ENCODE data around the gene OLFML2B.
"Not testable (repeated sequence)": the region's sequence is repeated elsewhere in the genome, so short reads cannot be mapped to it uniquely, and the experiment has no call there.

OLFML2B gene

DNA sequence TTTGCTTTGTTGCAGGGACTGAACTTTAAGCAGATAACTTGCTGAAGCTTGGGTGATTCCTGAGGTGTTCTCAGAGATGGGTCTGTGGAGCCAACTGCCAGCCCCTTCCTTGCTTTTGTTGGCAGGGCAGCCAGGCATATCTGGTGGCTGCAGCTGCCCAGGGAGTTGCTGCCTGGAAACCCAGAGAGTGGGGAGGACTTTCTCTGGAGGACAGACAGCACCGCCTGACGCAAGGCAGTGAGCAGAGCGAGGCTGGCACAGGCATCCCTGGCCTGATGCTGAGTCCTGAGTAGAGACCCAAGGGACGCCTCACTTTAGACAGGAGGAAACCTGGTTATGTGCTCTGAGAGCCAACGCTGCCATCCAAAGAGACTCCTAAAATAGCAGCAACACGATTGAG lies 9.8 kb upstream of the OLFML2B start:
- DNase-seq, result no peak

GRCh38 chr1:162030759-162031280 lies 7.2 kb upstream of the OLFML2B start:
- no peak for DNase-seq

DNA sequence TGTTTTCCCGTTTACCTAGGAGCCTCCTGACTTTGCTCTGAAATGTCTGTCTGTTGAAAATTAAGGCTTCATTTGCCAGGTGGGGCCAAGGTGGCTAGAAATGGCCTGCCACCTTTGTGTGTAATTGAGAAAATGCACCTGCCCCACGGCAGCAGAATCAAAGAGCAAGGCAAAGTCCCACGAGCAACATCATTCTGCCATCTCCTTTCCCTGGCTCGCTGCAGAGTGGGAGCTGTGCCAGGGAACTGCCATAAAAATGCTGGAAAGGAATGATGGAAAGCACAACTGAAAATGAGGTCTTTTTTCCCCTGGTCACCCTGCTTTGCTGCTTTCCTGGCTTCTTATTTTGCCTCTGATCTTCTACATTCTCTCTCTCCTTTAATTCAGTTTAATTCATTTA lies 5.5 kb upstream of the OLFML2B start:
- no peak for DNase-seq

DNA sequence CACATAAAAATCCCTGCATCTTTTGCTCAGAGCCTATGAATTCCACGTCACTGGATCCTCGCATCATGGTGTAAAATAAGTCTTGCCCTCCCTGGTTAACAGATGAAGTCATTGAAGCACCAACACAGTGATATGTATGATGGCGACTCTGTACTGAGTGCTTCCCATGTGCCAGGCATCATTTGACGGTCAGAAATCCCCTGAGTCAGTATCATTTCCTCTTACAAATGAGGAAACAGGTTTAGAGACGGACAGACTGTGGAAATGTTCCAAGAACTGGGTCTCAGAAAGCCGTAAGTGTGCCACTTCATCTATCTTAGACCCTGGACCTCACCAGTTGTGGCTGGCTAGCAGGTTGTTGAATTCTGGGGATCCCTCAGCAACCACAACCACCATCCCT lies 5.1 kb upstream of the OLFML2B start:
- DNase-seq, result no peak

GRCh38 chr1:162026881-162027280 lies 3.2 kb upstream of the OLFML2B start:
- no peak for DNase-seq

GRCh38 chr1:162025541-162025940 lies 1.9 kb upstream of the OLFML2B start:
- no peak for DNase-seq

DNA sequence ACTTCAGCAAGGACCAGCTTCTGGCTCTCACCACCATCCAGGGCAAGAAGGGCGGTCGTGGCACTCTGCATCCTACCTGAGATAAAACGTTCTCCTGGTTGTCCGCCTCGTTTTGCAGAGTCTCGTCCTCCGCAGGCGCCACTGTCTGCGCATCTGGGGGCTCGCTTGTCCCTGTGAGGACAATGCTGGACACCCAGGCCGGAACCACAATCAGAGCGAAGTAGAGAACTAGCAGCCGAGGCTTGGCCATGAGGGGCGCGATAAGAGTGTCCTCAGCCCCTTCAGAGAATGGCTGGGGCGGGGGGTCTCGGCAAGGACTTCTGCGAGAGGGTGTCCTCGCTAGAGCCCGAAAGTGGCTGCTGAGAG lies 505 bp downstream of the OLFML2B start:
- DNase-seq, result no peak

DNA sequence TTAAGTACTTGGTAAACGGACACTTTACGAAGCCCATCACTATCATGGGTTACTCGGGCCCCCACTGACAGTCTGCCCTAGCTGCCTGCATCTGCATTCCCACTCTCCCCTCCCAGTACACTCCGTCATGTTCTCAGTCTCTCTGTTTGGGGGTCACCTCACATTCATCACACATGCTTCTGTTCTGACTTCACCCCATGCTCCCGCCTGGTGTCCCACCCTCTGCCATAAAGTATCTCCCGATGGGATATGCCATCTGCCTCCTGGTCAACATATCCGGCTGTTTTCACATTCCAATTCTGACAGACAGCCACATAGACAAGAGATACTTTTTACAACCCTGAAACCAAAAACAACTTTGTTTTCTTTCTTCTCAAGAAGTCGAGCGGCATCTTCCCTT lies 1.0 kb downstream of the OLFML2B start:
- no peak for DNase-seq

DNA sequence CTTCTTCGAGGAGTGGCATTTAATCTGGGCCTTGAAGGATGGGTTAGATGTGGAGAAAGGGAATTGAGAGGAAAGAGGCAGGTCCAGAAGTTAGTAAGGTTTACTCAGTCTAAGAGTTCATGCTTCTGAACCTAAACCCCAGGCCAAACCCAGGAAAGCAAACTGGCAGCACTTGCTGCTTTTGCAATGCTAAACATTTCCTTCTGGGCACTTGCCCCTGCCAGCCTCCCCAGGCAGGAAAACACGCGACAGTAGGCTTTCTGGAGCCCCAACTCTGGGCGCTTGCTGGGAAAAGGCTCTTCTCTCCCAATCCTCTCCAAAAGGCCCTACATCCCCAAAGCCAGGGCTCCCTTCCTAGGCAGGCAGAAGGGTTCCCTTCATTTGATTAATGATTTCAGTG lies 2.5 kb downstream of the OLFML2B start:
- no peak for DNase-seq

DNA sequence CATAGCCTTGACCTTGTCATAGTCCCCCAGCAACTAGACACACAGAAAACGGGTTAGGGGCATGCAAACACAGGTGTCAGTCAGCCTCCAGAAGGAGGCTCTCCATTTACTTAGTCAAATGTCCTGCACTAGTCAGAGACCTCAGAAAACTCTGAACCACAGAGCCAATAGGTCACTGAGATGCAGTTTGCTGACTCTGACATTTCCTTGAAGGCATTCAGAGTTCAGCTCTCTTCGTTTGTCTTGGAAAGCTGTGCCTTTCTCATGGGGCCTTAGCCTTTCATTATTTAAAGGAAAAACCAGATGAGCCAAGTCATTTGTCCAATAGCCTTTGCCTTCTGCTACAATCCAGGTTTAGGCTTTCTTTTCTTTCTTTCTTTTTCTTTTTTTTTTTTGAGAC lies 3.5 kb downstream of the OLFML2B start:
- DNase-seq, result no peak

DNA sequence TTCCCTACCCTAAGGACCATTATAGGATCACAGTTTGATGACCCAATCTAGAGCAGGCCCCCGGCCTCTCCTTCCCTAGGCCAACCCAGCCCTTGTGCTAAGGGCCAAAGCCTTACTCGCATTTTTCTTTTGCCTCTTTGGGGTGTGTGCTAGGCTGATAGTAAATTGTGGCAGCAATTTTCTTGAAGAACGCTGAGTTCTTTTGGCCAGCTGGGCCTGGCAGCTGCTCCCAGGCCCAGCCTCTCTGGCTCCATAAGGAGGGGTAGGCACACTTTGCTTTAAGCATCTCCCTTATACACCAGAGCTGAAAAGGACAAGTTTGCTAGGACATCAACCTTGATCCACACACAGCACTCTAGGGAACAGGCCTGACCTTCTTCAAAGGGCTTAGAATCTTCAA lies 4.2 kb downstream of the OLFML2B start:
- DNase-seq, result no peak

DNA sequence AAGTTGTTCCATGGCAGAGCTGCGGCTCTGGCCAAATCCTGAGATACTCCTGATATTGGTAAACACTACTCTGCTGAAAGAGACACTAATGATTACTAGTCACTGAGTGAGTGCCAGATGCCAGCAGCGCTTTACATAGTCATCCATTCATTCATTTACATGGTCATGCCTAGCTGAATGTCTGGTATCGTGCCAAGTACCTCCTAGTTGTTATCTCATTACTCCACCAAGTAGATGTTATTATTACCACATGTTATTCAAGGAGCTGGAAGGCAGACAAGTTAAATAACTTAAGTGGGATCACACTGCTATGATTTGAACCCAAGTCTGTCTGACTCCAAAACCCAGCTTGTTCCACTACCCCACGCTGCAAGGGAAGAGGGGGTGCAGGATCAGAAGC lies 4.7 kb downstream of the OLFML2B start:
- DNase-seq, result no peak

DNA sequence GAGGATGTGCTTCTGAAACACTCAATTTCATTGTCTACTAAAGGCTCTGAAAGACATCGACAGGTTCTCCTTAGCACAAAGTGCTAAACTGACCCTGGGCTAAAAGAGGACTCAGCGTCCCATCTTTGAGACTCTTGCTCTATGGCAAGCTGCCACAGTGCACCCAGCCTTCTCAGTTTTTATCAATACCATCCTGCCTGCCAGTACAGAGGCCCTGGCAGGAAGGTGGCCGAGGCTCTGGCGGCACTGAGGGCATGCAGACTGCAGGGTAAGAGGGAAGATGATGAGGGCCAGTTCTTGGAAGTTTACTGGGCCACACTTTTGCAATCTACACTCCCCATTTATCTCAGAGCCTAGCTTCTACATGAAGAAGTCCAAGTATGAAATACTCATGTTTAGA lies 5.3 kb downstream of the OLFML2B start:
- DNase-seq, result no peak

GRCh38 chr1:162017791-162018190 lies 5.9 kb downstream of the OLFML2B start:
- not testable (repeated sequence) for DNase-seq

DNA sequence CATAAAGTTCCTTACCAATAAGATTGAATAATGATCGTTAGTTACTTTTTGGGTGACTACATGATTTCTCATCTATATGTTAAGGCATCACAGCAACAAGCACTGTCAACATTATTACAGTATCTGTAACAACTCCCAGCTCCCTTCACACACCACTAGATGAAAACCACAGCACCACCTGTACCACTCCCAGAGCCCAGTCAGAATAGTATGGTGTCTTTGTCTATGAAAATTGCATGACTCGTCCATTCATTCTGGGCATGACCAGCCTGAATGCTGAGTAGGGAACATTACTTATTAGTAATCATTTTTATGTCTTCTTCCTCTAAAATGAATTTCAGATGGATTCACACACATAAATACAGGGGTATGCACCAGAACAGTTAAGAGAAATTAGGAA lies 7.0 kb downstream of the OLFML2B start:
- DNase-seq, result no peak

GRCh38 chr1:162015196-162015595 lies 8.5 kb downstream of the OLFML2B start:
- DNase-seq, result no peak

- no peak for DNase-seq
Observed at GRCh38 chr1:162014202-162014601, 9.5 kb downstream of the OLFML2B start.

DNA sequence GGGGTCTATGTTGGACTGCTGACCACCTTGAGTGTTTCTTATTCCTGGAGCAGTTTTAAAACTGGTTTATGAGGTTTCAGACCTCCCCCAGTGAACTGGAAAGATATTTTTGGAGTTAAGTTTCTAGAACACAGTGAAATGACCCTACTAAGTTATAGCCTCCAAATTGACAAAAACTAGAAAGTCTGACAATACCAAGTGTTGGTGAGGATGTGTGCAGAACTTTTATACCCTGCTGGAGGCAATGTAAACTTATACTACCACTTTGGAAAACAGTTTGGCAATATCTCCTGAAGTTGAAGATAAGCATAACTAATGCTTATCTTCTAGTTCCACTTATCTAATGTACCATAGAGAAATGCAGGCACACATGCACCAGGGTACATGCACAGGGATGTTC lies 10.4 kb downstream of the OLFML2B start:
- DNase-seq, result no peak

DNA sequence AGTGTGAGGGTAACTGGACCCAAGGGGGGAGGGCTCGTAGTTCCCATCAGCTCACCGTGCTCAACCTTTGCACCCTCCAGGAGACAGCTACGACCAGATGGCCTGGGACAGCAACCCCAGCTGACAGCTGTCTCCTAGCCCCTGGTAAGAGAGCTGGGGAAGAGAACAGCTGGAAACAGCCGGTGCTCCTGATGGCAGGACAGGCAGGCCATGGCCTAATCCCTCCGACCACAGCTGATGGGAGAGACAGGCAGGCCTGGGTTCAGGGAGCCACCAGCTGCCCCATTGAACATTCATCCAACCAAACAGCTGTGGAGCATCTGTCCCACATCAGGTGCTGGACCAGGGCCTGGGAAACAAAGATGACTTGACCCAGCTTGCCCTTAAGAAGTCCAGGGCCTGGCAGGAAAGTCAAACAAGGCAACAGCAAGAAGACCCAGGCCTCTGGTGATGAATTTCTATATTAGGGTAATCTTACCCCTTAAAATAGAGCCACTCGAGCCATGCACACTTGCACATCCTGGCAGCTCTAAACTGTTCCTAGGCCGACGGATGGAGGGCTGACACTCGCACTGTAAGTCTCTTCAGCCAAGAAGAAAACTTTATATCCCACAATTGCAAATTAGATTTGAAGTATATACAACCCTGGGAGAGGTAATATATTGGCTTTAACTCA lies 12.2 kb downstream of the OLFML2B start:
- no peak for DNase-seq

- no peak for DNase-seq
Observed at GRCh38 chr1:162010175-162010506, 13.5 kb downstream of the OLFML2B start.

GRCh38 chr1:162009501-162010174 lies 14.0 kb downstream of the OLFML2B start:
- DNase-seq, result no peak

DNA sequence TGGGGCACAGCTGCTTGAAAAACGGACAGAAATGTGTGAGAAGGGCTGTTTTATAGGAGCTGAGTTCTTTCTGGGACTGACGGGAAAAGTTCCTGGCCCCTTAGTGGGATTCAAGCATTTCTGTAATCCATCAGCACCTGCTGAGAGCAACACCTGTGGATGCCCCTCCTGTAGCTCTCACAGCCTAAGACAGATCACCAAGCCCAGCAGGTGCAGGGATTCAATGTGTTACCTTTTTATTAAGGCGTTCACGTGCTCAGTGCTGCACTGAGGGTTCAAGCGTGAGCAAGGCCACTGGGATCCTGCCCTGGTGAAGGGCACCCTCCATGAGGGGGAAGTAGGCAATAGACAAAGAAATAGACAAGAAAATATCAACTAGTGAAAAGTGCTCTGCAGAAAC lies 14.9 kb downstream of the OLFML2B start:
- DNase-seq, result no peak

GRCh38 chr1:162007466-162007865 lies 16.2 kb downstream of the OLFML2B start:
- no peak for DNase-seq

GRCh38 chr1:162006081-162006480 lies 17.6 kb downstream of the OLFML2B start:
- DNase-seq, result no peak

DNA sequence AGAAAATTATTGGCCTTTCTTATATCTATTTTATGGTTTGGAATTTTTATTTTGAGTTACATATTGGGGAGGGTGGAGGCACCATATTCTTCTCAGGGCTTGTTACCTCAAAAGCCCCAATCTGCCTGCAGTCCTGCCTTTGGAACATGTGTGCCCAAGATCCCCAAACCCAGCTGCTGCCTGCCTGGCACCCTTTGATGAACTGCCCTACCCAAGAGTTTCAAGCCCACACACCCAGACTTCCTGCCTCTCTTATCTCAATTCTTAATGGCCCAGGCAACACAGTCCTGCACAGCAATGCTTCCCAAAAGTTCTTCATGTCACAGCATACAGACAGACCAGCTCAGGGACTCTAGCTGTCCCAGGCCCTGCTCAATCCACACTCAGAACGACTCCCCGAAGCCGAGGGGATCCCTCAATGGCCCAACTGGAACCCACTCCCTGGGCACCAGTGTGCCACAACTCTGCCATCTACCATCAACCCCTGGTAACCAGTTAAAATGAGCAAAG lies 19.2 kb downstream of the OLFML2B start:
- DNase-seq, result no peak

Data from cortex of kidney (tissue), 1 donor.